Ovary (tissue), 3 donors: Measurements from ENCODE around the gene TMEM240.

ENCODE experiments used
- POLR2A ChIP-seq: fragments of 450-650 bp; IDR thresholded peaks from one replicate; pipeline ENCODE4 v1.6.1; 2017; ENCODE audit warnings: antibody characterized with exemption, mild to moderate bottlenecking, moderate library complexity
- TF ChIP-seq, protein P1 (sequence below), 3 donors: fragments of 450-650 bp in 2 of 3; fragments of 200-600 bp in 1 of 3; IDR thresholded peaks; one replicate each; pipeline versions ENCODE4 v1.5.1 to v1.8.0; 2016 to 2022; ENCODE audit warnings: antibody characterized with exemption in 3 of 3, mild to moderate bottlenecking in 1 of 3
- donor health status: DM: no; HTN: no; CAD: no.

DNA sequence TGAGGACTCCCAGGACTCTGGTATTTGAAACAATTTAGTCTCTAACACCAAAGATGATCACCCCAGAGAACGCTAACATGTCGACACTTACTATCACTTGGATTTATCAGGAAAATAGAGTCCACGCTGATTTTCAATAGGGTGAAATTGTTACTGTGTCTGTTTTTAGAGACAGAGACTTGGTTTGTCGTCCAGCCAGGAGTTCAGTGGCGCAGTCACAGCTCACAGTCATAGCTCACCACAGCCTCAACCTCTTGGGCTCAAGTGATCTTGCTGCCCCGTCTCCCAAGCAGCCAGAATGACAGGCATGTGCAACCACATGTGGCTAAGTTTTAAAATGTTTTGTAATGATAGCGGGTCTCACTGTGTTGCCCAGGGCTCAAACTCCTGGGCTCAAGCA lies 28.9 kb upstream of the TMEM240 start:
- no peak for TF ChIP-seq POLR2A
- TF ChIP-seq, protein P1, sequence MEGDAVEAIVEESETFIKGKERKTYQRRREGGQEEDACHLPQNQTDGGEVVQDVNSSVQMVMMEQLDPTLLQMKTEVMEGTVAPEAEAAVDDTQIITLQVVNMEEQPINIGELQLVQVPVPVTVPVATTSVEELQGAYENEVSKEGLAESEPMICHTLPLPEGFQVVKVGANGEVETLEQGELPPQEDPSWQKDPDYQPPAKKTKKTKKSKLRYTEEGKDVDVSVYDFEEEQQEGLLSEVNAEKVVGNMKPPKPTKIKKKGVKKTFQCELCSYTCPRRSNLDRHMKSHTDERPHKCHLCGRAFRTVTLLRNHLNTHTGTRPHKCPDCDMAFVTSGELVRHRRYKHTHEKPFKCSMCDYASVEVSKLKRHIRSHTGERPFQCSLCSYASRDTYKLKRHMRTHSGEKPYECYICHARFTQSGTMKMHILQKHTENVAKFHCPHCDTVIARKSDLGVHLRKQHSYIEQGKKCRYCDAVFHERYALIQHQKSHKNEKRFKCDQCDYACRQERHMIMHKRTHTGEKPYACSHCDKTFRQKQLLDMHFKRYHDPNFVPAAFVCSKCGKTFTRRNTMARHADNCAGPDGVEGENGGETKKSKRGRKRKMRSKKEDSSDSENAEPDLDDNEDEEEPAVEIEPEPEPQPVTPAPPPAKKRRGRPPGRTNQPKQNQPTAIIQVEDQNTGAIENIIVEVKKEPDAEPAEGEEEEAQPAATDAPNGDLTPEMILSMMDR (IDR thresholded peaks at IDR 0.05): no peak
